HepG2 (cell line): ENCODE measurements around the gene NSFL1C. TPM values are rescaled to one million over a fixed set of nuclear protein-coding genes. Genes with fewer than 3 reads are reported as not detected.

ENCODE experiments used
- AGO2 ChIP-seq: fragments of 200-400 bp; formaldehyde crosslinking; optimal IDR thresholded peaks from 2 replicates; pipeline ENCODE3; 2017; ENCODE audit warnings: mild to moderate bottlenecking, low read depth, low read length, moderate library complexity
- ATRX ChIP-seq: sonication (generic); formaldehyde crosslinking; IDR thresholded peaks from 2 replicates; pipeline ENCODE4 v1.4.0; 2020; ENCODE audit warnings: missing genetic modification reagents, borderline replicate concordance
- GLMP ChIP-seq: sonication (generic); formaldehyde crosslinking; IDR thresholded peaks from 2 replicates; pipeline ENCODE4 v1.9.0; 2021; ENCODE audit warnings: missing genetic modification reagents, mild to moderate bottlenecking, borderline replicate concordance
- KAT2B ChIP-seq: fragments of 150-350 bp; IDR thresholded peaks from 2 replicates; pipeline ENCODE4 v1.6.1; 2014; ENCODE audit warnings: low read depth, low read length, borderline replicate concordance
- KDM2A ChIP-seq: sonication (generic); formaldehyde crosslinking; IDR thresholded peaks from 2 replicates; pipeline ENCODE4 v1.4.0; 2020; ENCODE audit warnings: low read depth, missing genetic modification reagents, borderline replicate concordance
- MED1 ChIP-seq: sonication (generic); formaldehyde crosslinking; IDR thresholded peaks from 2 replicates; pipeline ENCODE4 v1.4.0; 2020; ENCODE audit warnings: missing genetic modification reagents
- MEIS1 ChIP-seq: sonication (generic); formaldehyde crosslinking; IDR thresholded peaks from 2 replicates; pipeline ENCODE4 v1.9.0; 2021; ENCODE audit warnings: mild to moderate bottlenecking, missing genetic modification reagents, moderate library complexity, borderline replicate concordance
- NFRKB ChIP-seq: fragments of 450-650 bp; IDR thresholded peaks from 2 replicates; pipeline ENCODE4 v1.6.1; 2017
- PAF1 ChIP-seq: IDR thresholded peaks from 2 replicates; pipeline ENCODE4 v1.6.1; 2016; ENCODE audit warnings: missing genetic modification reagents, missing compliant biosample characterization
- RXRB ChIP-seq: IDR thresholded peaks from 2 replicates; pipeline ENCODE4 v1.6.1; 2016; ENCODE audit warnings: borderline replicate concordance, missing genetic modification reagents, missing compliant biosample characterization
- SPEN ChIP-seq: sonication (generic); formaldehyde crosslinking; IDR thresholded peaks from 2 replicates; pipeline ENCODE4 v1.5.1; 2020; ENCODE audit warnings: low read depth, mild to moderate bottlenecking, missing genetic modification reagents
- TCF7L2 ChIP-seq: IDR thresholded peaks from 2 replicates; pipeline ENCODE4 v1.6.1; 2011; ENCODE audit warnings: mild to moderate bottlenecking, low read depth, low read length, moderate library complexity
- YY1 ChIP-seq: IDR thresholded peaks from 2 replicates; pipeline ENCODE4 v1.6.1; 2011; ENCODE audit warnings: low read length, low read depth, moderate library complexity, mild to moderate bottlenecking; ENCODE audit not compliant: insufficient read depth, insufficient replicate concordance
- ZBTB2 ChIP-seq: sonication (generic); formaldehyde crosslinking; IDR thresholded peaks from 2 replicates; pipeline ENCODE4 v1.8.0; 2022; ENCODE audit warnings: low read depth, missing genetic modification reagents
- ZFP62 ChIP-seq: sonication (generic); formaldehyde crosslinking; IDR thresholded peaks from 2 replicates; pipeline ENCODE4 v1.4.0; 2020; ENCODE audit warnings: missing genetic modification reagents
- ZNF121 ChIP-seq: sonication (generic); formaldehyde crosslinking; IDR thresholded peaks from 2 replicates; pipeline ENCODE4 v1.5.0; 2020; ENCODE audit warnings: mild to moderate bottlenecking, missing genetic modification reagents
- ZNF264 ChIP-seq: sonication (generic); formaldehyde crosslinking; IDR thresholded peaks from 2 replicates; pipeline ENCODE4 v1.4.0; 2020; ENCODE audit warnings: missing genetic modification reagents
- ZNF333 ChIP-seq: sonication (generic); formaldehyde crosslinking; IDR thresholded peaks from 2 replicates; pipeline ENCODE4 v1.4.0; 2020; ENCODE audit warnings: mild to moderate bottlenecking, missing genetic modification reagents, borderline replicate concordance
- ZNF629 ChIP-seq: sonication (generic); formaldehyde crosslinking; conservative IDR thresholded peaks from 2 replicates; pipeline ENCODE4 v1.5.0; 2020; ENCODE audit warnings: missing genetic modification reagents
- ZNF670 ChIP-seq: sonication (generic); formaldehyde crosslinking; IDR thresholded peaks from 2 replicates; pipeline ENCODE4 v1.8.0; 2022; ENCODE audit warnings: mild to moderate bottlenecking, missing genetic modification reagents, borderline replicate concordance
- ZNF777 ChIP-seq: sonication (generic); formaldehyde crosslinking; IDR thresholded peaks from 2 replicates; pipeline ENCODE4 v1.4.0; 2020; ENCODE audit warnings: missing genetic modification reagents
- ZNF781 ChIP-seq: sonication (generic); formaldehyde crosslinking; IDR thresholded peaks from 2 replicates; pipeline ENCODE4 v1.5.1; 2020; ENCODE audit warnings: borderline replicate concordance, mild to moderate bottlenecking, missing genetic modification reagents; ENCODE audit errors: not compliant biosample characterization
- ZNF782 ChIP-seq: sonication (generic); formaldehyde crosslinking; IDR thresholded peaks from 2 replicates; pipeline ENCODE4 v1.4.0; 2020; ENCODE audit warnings: missing genetic modification reagents, mild to moderate bottlenecking, borderline replicate concordance
- polyA plus RNA-seq, 8 experiments: library from polyadenylated mRNA; depleted of rRNA in 3 of 8; stranded (reverse) in 7 of 8; unstranded in 1 of 8; fragments of >200 nt; fragmentation: Illumina TruSeq in 4 of 8; extraction: Trizol in 4 of 8; gene quantifications; 2 replicates each; pipeline versions ENCODE4 v1.2.1 to v1.2.3, GENCODE V29; 2011 to 2016; ENCODE audit warnings: low read depth in 4 of 8, missing spikeins in 1 of 8, mixed read lengths in 1 of 8; ENCODE audit not compliant: insufficient read depth in 1 of 8
- total RNA-seq, 5 experiments: library from RNA; depleted of rRNA; stranded (reverse); fragments of >200 nt; fragmentation: Illumina TruSeq; extraction: Trizol; gene quantifications; 2 replicates each; pipeline ENCODE4 v1.2.3, GENCODE V29; 2016; ENCODE audit warnings: low read depth in 1 of 5
- TF ChIP-seq, protein P1 (sequence below): sonication (generic); formaldehyde crosslinking; IDR thresholded peaks from 2 replicates; pipeline ENCODE4 v1.8.0; 2022; ENCODE audit warnings: mild to moderate bottlenecking, missing genetic modification reagents
- TF ChIP-seq, protein P2 (sequence below): IDR thresholded peaks from 2 replicates; pipeline ENCODE4 v1.6.1; 2016; ENCODE audit warnings: control low read depth

The NSFL1C gene
- total and polyA plus RNA-seq, 2 of the 13 experiments (the other 11 are each of a cell fraction or from before 2014, with no cell fraction given): 22.9 to 62.7 TPM

DNA sequence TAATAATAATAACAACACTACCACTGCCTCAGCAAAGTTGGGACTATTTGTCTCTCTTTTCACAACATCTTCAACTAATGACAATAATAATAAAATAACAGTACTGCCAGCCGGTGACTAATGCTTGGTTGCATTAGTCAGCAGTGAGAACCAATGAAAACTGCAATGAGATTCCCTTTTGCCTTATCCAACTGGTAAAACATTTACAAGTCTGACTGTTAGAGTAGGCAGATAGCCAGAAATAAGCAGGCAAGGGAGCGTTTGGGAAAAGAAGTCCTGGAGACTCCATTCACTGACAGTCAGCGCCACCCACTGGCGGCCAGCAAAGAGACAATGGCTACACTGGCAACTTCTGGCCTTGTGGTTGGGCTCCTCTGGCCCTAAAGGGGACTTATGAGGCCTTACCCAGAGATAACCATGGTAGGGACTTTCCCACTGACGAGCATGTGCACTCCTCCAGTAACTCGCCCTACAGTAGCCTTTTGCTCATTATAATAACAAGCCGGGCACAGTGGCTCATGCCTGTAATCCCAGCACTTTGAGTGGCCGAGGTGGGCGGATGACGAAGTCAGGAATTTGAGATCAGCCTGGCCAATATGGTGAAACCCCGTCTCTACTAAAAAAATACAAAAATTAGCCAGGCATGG lies 3.4 kb upstream of the NSFL1C start (continued):
- TF ChIP-seq GLMP (no peak), MED1 (peak; percentile 79), MEIS1 (CRISPR knock-in tag) (no peak), YY1 (peak; percentile 81), ZNF670 (no peak), ZNF333 (CRISPR knock-in tag) (no peak), TCF7L2 (no peak), NFRKB (no peak), ZNF264 (CRISPR knock-in tag) (no peak), ZBTB2 (CRISPR knock-in tag) (no peak), ZNF782 (no peak), SPEN (peak; percentile 68; the same call in 1 of the 2 replicates), ZNF121 (no peak; the same call in 1 of the 2 replicates), KDM2A (CRISPR knock-in tag) (peak; percentile 89; the same call in 1 of the 2 replicates), ZNF781 (CRISPR knock-in tag) (no peak), ZFP62 (CRISPR knock-in tag) (no peak), ATRX (CRISPR knock-in tag) (no peak), PAF1 (CRISPR knock-in tag) (no peak), ZNF629 (CRISPR knock-in tag) (no peak), AGO2 (no peak), RXRB (peak; percentile 82; the same call in 1 of the 2 replicates), ZNF777 (CRISPR knock-in tag) (no peak), KAT2B (no peak)
- TF ChIP-seq, protein P1, sequence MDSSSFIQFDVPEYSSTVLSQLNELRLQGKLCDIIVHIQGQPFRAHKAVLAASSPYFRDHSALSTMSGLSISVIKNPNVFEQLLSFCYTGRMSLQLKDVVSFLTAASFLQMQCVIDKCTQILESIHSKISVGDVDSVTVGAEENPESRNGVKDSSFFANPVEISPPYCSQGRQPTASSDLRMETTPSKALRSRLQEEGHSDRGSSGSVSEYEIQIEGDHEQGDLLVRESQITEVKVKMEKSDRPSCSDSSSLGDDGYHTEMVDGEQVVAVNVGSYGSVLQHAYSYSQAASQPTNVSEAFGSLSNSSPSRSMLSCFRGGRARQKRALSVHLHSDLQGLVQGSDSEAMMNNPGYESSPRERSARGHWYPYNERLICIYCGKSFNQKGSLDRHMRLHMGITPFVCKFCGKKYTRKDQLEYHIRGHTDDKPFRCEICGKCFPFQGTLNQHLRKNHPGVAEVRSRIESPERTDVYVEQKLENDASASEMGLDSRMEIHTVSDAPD (CRISPR knock-in tag): 0 out of 2 replicates have a peak, but pooled peaks have one; percentile 70
- TF ChIP-seq, protein P2, sequence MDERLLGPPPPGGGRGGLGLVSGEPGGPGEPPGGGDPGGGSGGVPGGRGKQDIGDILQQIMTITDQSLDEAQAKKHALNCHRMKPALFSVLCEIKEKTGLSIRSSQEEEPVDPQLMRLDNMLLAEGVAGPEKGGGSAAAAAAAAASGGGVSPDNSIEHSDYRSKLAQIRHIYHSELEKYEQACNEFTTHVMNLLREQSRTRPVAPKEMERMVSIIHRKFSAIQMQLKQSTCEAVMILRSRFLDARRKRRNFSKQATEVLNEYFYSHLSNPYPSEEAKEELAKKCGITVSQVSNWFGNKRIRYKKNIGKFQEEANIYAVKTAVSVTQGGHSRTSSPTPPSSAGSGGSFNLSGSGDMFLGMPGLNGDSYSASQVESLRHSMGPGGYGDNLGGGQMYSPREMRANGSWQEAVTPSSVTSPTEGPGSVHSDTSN (CRISPR knock-in tag): no peak
